ENCODE results near the gene ILF2. TPM values are rescaled to one million over a fixed set of nuclear protein-coding genes. Genes with fewer than 3 reads are reported as not detected.

ILF2 gene
- total RNA-seq = 175 TPM

DNA sequence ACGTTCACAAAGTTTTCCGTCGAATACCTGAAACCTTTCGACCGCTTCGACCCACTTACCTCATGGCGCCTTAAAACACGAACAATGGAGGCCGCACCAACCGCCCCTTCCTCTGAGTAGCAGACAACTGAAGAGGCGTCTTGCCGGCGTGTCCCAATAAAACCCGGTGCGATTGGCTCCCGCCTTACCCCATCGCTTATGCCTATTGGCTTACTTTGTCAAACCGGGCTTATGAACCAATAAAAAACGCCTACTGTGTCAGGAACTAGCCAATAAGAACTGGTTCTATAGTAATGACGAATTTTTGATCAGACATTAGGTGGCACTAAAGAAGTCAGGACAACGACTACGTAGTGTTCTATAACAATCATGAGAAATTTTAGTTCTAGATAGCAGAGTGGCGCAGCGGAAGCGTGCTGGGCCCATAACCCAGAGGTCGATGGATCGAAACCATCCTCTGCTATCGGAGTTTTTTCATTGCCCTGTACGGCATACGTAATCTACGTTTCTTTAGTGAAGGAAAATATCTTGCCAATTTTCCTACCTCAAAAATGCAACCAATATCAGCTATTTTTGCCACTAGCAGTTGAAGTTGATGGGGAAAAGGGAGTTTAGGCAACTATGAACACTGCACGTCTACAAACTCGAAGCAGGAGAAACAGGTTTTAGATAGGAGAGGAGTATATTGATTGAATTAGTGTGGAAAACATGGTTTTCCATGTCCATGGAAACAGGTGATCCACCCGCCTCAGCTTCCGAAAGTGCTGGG lies at the start of gene ILF2:
TSS of gene ILF2 (minus strand) at position 135 of the 769 bp plus-strand sequence. CDS start at position 64, 71 bp downstream.

DNA sequence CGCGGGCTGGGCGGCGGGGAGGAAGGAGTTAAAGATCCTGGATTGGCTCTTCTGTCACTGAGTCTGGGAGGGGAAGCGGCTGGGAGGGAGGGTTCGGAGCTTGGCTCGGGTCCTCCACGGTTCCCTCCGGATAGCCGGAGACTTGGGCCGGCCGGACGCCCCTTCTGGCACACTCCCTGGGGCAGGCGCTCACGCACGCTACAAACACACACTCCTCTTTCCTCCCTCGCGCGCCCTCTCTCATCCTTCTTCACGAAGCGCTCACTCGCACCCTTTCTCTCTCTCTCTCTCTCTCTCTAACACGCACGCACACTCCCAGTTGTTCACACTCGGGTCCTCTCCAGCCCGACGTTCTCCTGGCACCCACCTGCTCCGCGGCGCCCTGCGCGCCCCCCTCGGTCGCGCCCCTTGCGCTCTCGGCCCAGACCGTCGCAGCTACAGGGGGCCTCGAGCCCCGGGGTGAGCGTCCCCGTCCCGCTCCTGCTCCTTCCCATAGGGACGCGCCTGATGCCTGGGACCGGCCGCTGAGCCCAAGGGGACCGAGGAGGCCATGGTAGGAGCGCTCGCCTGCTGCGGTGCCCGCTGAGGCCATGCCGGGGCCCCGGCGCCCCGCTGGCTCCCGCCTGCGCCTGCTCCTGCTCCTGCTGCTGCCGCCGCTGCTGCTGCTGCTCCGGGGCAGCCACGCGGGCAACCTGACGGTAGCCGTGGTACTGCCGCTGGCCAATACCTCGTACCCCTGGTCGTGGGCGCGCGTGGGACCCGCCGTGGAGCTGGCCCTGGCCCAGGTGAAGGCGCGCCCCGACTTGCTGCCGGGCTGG lies 7.9 kb upstream of the ILF2 start, which contains the start of gene NPR1:
TSS of gene NPR1 (plus strand) at position 170 of the 818 bp plus-strand sequence. CDS start at position 591, 421 bp downstream.

DNA sequence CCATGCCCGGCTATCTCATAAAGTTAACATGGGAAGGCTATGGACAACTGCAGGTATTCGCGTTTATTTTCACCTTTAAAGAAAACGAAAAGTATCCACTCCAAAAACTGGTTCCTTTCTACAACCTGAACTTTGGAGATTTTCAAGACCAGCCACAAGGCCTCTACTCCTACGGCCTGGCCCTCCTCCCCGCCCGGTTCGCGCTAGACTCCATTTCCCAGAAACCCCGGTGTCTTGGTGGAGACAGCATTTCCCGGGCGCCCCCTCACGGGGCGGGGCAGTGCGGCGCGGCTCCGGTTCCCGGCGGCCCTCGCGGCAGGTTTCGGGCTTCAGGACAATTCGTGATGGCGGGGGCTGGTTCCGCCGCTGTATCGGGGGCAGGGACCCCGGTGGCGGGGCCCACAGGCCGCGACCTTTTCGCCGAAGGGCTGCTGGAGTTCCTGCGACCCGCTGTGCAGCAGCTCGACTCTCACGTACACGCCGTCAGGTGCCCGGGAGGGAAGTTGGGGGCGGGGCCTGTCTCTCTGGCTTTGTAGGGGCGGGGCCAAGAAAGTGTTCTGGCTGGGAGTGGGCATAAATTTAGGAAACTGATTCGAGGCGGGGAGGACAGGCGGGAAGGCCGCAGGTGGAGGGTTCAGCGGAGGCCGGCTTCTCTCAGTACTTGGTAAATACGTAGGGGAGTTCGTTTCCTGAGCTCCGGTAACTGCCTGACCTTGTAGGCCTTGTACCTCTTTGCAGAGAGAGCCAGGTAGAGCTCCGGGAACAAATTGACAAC lies 12.2 kb downstream of the ILF2 start, which contains the start of gene SNAPIN:
TSS of gene SNAPIN (plus strand) at position 304 of the 775 bp plus-strand sequence. CDS start at position 345, 41 bp downstream.

DNA sequence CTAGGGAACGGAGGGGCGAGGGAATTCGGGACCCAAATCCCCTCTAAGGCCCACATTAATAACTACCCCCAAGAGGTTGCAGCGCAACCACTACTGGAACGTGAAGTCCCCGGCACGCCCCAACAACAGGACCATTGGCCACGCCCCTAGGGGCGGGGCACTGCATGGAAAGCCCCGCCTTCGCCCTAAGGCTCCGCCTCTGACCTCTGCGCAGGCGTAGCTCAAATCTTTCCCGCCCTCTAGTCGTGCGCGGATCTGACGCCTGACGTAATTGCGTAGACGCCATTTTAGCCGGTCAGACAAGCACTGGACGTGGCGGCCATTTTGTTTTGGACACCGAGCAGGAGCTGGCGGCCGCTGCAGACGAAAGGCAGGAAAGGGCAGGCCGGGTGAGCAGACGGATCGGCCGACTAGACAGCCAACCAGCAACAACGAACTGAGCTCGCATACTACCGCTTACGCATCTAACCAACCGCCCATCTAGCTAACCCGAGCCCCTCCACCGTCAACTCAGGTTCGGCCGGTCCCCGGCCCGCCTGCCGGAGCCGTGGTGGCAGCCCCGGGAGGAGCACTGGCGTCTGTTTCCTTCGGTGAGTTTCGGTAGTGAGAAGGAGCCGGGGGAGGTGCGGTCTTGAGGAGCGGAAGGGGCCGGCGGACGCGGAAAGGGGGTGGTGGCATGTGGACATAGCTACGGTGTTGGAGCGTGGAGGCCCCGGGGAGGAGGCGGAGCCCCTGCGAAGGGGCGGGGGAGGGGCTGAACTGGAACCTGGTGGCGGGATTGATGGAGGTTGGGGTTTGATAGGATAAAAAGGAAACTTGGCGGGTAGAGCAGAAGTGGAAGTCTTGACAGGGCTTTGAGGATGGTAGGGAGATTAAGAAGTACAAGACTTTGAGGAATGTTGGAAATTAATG lies 36.8 kb downstream of the ILF2 start, which contains the start of gene CHTOP:
TSS of gene CHTOP (plus strand) at position 313 of the 912 bp plus-strand sequence. CDS start 2,523 bp downstream, outside the sequence.

DNA sequence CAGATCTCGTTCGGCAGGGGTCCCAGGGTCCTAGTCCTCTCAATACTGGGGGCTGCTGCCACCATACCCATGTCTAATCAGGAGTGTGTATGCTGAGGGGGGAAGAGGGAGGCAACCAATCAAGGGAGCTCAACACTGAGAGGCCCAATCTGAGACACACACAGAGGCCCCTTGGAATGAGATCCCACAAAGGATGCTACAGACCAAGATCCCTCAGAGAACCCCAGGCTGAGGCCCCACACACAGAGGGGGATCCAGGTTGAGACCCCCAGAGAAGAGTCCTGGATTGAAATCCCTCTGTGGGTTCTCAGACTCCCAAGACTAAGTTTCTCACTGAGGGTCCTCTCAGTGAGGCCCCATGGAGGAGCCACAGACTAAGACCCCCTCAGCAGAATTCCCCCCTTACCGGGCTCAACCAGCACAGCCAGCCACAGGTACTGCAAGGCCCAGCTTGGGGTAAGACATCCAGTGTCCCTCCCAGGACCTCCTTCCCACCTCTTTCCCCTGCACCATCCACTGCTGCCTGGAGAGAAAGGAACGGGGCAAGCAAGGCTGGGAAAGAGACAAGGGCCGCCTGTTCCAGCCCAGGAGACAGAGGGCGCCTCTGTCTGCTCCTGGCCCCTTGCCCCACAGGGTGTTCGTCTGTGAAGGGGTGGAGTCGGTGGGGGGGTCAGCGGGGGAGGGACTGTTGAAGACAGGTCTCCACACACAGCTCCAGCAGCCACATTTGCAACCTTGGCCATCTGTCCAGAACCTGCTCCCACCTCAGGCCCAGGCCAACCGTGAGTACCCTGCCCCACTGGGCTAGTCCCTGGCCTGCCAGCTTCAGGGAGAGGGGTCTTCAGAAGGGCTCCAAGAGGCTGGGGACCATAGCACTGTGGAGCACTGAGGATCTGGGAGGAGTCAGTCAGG lies 42.8 kb downstream of the ILF2 start, which contains the start of gene S100A1:
TSS of gene S100A1 (plus strand) at position 720 of the 912 bp plus-strand sequence. CDS start 2,088 bp downstream, outside the sequence.

DNA sequence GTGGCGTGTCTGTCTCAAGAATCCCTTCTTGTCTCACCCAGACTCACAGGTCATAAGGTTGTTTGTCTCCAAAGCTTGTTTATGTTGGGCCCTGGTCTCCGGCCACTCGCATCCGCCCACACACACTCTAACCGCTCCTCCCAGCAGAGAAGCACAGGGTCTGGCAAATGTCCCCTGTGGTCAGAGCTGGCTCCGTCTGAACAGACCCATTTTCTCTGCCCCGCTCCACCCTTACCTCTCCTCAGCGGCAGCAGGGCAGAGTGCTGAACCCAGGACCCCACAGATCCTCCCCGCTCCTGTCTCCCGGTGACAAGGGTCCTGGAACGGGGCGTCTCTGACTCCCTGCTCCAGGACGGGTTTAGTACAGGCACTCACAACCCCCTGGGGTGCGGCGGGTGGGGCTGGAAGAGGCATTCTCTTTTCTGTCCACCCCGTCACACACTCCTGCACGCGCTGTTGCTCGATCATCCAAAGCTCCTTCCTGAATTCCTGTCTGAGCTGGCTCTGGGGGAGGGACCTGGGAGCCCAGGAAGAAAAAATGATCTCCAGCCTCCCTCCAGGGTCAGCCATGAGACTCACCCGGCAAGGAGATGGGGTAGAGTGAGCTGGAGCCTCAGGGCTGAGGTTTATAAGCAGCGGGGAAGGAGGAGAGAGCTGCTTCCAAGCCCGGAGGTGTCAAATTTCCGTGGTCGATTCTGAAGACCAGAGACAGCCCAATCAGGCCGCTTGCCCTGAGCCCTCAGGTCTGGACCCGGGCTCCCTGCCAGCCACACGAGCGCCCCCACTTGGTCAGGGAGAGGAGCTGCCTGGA lies 43.7 kb downstream of the ILF2 start, which contains the start of gene S100A13:
TSS of gene S100A13 (minus strand) at position 602 of the 811 bp plus-strand sequence. CDS start 1,033 bp downstream, outside the sequence.

DNA sequence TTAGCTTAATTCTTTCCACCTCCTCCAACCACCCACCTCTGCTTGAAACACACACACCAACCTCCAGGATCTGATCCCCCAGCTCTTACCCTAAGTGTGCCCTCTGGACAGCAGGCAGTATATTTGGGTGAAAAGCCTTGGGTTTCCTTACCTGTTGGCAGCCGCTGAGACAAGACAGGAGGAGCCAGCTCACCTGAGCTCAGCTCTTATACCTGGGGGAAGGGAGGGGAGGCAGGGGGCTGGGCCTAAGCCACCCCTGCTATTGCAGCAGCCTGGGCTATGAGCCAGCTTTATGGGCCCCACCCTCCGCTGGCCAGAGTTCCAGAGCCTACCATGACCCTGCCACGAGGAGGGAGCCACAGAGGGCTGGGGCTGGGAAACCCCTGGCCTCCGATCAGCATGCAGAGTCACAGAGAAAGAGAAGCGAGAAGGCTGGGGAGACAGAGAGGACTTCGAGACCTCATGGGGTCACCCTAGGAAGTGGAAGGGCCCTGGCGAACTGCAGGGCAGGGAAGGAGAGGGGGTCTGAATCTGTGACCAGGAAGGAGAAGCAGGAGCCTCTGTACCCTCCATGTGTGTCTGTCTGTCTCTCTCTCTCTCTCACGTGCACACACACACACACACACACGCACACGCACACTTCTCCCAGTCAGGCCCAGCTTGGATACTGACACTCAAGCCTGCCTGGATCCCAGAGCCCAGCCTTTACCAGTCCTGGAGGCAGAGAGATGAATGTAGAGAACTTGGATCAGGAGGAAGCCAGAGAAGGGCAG lies 54.5 kb downstream of the ILF2 start, which contains the start of gene S100A14:
TSS of gene S100A14 (minus strand) at position 182 of the 773 bp plus-strand sequence. CDS start 467 bp downstream, outside the sequence.

DNA sequence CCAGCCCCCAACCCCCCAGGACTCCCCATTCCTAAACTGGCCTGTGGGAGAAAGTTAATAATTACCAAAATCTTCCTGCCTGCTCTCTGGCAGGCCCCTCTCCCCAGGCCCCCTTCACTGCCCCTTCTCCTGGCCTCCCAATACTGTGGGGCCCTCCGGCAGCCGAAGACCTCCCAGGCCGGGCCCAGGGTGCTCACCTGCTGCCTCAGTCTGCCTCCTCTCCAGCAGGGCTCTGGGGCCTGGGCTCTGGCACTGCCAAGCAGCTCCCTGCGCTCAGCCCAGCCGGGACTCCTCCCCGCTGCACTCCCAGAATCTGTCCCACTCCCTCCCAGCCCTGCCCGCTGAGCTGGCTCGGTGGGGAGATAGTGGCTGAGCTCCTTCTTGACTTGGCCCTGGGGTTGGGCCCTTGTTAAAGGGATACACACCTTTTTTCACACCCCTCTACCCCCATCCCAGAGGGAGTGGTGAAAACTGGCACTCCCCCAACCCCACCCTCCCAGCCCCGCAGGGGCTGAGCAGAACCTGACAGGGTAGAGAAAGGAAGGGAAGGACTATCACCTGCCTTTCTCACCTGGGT lies 58.0 kb downstream of the ILF2 start, which contains the start of gene S100A16:
TSS of gene S100A16 (minus strand) at position 383 of the 577 bp plus-strand sequence. CDS start 4,986 bp downstream, outside the sequence.

Other genes with a start within 250 kb of the ILF2 start
- not detected for gene S100A7, start 210.3 kb downstream of the ILF2 start, total RNA-seq
- 36.1 TPM for gene S100A6, start 135.0 kb downstream of the ILF2 start, total RNA-seq
- gene S100A5, start 130.1 kb downstream of the ILF2 start, total RNA-seq = not detected
- gene S100A4, start 125.2 kb downstream of the ILF2 start, total RNA-seq = 77.8 TPM
- gene S100A3, start 121.7 kb downstream of the ILF2 start, total RNA-seq = 1.0 TPM
- gene S100A2, start 105.1 kb downstream of the ILF2 start, total RNA-seq = 2.3 TPM
- 39.4 TPM for gene S100A16, start 57.9 kb downstream of the ILF2 start, total RNA-seq
- 4.4 TPM for gene S100A14, start 54.7 kb downstream of the ILF2 start, total RNA-seq
- 13.2 TPM for gene S100A13, start 43.5 kb downstream of the ILF2 start, total RNA-seq
- gene S100A1, start 42.6 kb downstream of the ILF2 start, total RNA-seq = 3.5 TPM
- gene CHTOP, start 36.9 kb downstream of the ILF2 start, total RNA-seq = 109 TPM
- 43.6 TPM for gene SNAPIN, start 12.3 kb downstream of the ILF2 start, total RNA-seq
- gene NPR1, start 7.7 kb upstream of the ILF2 start, total RNA-seq = 6.8 TPM
- gene INTS3, start 57.1 kb upstream of the ILF2 start, total RNA-seq = 55.7 TPM
- gene SLC27A3, start 104.4 kb upstream of the ILF2 start, total RNA-seq = 16.4 TPM